ENCODE measurements around the gene ALK.

ALK gene

DNA sequence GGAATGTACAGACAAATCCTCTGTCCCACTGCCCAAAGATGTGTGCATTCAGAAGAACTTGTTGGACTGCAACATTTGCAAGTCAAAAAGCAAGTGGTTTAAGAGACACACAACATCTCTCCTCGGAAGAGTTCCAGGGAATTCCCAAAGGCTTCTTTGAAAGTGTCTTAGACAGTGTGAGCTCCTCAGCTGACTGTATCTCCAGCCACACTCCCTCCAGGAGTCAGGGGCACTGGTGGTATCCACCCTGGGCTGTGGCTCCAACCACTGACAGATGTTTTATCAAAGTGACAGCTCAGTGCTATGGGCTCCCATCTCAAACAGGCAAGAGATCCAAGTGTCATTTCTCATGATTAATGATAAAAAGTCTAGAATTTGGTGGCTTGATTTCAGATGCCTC lies 48.5 kb downstream of the ALK start:
- no peaks in the 10 kb centered on the region for H3K4me1 ChIP-seq (ENCODE audit: insufficient read depth, low read length)
- no peaks in the 10 kb centered on the region for H3K79me2 ChIP-seq (ENCODE audit: insufficient read depth, low read length)
- no peak overlapping the region for H2AFZ ChIP-seq (ENCODE audit: low read depth, low read length)
- H3K9me3 ChIP-seq (ENCODE audit: insufficient read depth, low read length, severe bottlenecking) = no peaks in the 10 kb centered on the region
- no peaks in the 10 kb centered on the region for H4K20me1 ChIP-seq (ENCODE audit: insufficient read depth, low read length)
- TF ChIP-seq, protein P1, sequence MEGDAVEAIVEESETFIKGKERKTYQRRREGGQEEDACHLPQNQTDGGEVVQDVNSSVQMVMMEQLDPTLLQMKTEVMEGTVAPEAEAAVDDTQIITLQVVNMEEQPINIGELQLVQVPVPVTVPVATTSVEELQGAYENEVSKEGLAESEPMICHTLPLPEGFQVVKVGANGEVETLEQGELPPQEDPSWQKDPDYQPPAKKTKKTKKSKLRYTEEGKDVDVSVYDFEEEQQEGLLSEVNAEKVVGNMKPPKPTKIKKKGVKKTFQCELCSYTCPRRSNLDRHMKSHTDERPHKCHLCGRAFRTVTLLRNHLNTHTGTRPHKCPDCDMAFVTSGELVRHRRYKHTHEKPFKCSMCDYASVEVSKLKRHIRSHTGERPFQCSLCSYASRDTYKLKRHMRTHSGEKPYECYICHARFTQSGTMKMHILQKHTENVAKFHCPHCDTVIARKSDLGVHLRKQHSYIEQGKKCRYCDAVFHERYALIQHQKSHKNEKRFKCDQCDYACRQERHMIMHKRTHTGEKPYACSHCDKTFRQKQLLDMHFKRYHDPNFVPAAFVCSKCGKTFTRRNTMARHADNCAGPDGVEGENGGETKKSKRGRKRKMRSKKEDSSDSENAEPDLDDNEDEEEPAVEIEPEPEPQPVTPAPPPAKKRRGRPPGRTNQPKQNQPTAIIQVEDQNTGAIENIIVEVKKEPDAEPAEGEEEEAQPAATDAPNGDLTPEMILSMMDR (IDR thresholded peaks at IDR 0.05; ENCODE audit: borderline replicate concordance, extremely low read depth, low read length, poor library complexity, severe bottlenecking) = no peak
- no peak for TF ChIP-seq EZH2 (IDR thresholded peaks at IDR 0.05; ENCODE audit: borderline replicate concordance, low read depth, low read length, severe bottlenecking)
- DNase-seq (no peak), ATAC-seq (ENCODE audit: insufficient read depth, low read depth) (no peak)
- H3K36me3 ChIP-seq (ENCODE audit: insufficient read depth, low read length) = no peaks in the 10 kb centered on the region
- H3K27ac ChIP-seq (ENCODE audit: low read length) = no peak overlapping the region
- no peaks in the 10 kb centered on the region for H3K27me3 ChIP-seq (ENCODE audit: insufficient read depth, low read length, poor library complexity)
- H3K4me3 ChIP-seq (ENCODE audit: low read depth in 1 of 2, low read length in 2 of 2) = no peak overlapping the region
- H3K9ac ChIP-seq (ENCODE audit: low read depth, low read length) = no peak overlapping the region
- H3K4me2 ChIP-seq (ENCODE audit: insufficient read depth, low read length) = no peak overlapping the region

DNA sequence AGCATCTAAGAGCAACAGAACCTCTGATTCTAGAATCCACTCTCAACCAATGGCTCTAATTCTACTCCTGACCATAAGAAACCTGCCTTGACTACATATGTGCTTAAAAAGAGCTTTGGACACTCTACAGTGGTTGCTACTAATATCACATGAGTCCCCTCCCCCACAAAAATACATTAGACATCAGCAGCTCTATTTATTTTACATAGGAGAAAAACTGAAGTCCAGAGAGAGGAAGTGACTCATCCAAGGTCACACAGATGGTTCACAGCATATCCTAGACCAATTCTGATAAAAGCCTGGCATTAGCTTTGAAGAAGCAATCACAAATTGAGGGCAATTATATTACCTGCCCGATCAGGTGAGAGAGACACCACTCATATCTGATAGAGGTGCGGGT lies 49.8 kb downstream of the ALK start:
- DNase-seq (no peak), ATAC-seq (ENCODE audit: insufficient read depth, low read depth) (no peak)
- H4K20me1 ChIP-seq (ENCODE audit: insufficient read depth, low read length) = no peaks in the 10 kb centered on the region
- H3K4me1 ChIP-seq (ENCODE audit: insufficient read depth, low read length) = no peaks in the 10 kb centered on the region
- no peaks in the 10 kb centered on the region for H3K9me3 ChIP-seq (ENCODE audit: insufficient read depth, low read length, severe bottlenecking)
- H3K27me3 ChIP-seq (ENCODE audit: insufficient read depth, low read length, poor library complexity) = no peaks in the 10 kb centered on the region
- no peaks in the 10 kb centered on the region for H3K36me3 ChIP-seq (ENCODE audit: insufficient read depth, low read length)
- no peak overlapping the region for H3K4me3 ChIP-seq (ENCODE audit: low read depth in 1 of 2, low read length in 2 of 2)
- H2AFZ ChIP-seq (ENCODE audit: low read depth, low read length) = no peak overlapping the region
- H3K4me2 ChIP-seq (ENCODE audit: insufficient read depth, low read length) = no peak overlapping the region
- no peak overlapping the region for H3K27ac ChIP-seq (ENCODE audit: low read length)
- TF ChIP-seq EZH2 (IDR thresholded peaks at IDR 0.05; ENCODE audit: borderline replicate concordance, low read depth, low read length, severe bottlenecking) = no peak
- TF ChIP-seq, protein P1 (IDR thresholded peaks at IDR 0.05; ENCODE audit: borderline replicate concordance, extremely low read depth, low read length, poor library complexity, severe bottlenecking) = no peak
- no peak overlapping the region for H3K9ac ChIP-seq (ENCODE audit: low read depth, low read length)
- no peaks in the 10 kb centered on the region for H3K79me2 ChIP-seq (ENCODE audit: insufficient read depth, low read length)

DNA sequence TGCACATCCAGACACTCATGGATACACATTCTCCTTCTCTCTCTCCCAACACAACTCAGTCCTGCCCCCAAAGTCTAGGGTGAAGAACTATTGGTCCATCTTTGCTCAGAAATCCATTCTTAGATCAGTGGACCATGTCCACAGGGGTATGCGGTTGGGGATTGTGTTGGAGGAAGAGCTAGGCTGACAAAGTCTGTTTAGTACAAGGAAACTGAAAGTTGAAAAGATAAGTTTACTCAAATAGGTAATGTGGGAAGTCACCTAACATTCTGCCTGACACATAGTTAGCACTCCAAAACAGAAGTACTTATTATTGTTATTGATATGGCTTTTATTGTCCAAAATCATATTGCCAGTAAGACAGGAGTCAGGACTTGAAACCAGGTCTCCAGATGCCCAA lies 55.9 kb downstream of the ALK start:
- Histone ChIP-seq H3K27ac (ENCODE audit: low read length) (no peak overlapping the region), H4K20me1 (ENCODE audit: insufficient read depth, low read length) (no peaks in the 10 kb centered on the region), H3K36me3 (ENCODE audit: insufficient read depth, low read length) (no peaks in the 10 kb centered on the region), H3K4me1 (ENCODE audit: insufficient read depth, low read length) (no peaks in the 10 kb centered on the region), H2AFZ (ENCODE audit: low read depth, low read length) (no peak overlapping the region), H3K4me2 (ENCODE audit: insufficient read depth, low read length) (no peak overlapping the region), H3K9ac (ENCODE audit: low read depth, low read length) (no peak overlapping the region), H3K9me3 (ENCODE audit: insufficient read depth, low read length, severe bottlenecking) (no peaks in the 10 kb centered on the region), H3K27me3 (ENCODE audit: insufficient read depth, low read length, poor library complexity) (peaks cover 16% of the 10 kb centered on the region), H3K4me3 (ENCODE audit: low read depth in 1 of 2, low read length in 2 of 2) (no peak overlapping the region), H3K79me2 (ENCODE audit: insufficient read depth, low read length) (no peaks in the 10 kb centered on the region)
- TF ChIP-seq EZH2 (IDR thresholded peaks at IDR 0.05; ENCODE audit: borderline replicate concordance, low read depth, low read length, severe bottlenecking) = no peak
- TF ChIP-seq, protein P1 (IDR thresholded peaks at IDR 0.05; ENCODE audit: borderline replicate concordance, extremely low read depth, low read length, poor library complexity, severe bottlenecking) = no peak
- ATAC-seq (ENCODE audit: insufficient read depth, low read depth) (no peak), DNase-seq (no peak)

DNA sequence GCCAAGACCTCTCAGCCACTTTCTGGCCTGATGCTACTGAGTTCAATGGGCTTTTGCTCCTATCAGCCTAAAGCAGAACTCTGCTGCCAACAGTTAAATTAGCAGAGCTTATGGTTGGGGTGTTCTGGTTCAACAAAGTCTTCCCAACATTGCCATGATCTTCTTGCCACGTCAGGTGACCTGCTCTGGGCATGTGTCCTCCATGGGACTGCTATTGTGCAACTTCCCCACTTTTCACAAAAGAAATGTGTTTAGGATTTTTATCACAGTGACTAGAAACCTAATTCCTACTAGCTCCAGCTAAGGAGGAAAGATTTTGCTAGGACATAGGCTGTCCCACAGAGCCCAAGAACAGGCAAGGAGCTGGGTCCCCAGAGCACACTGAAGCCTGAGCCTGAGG lies 56.4 kb downstream of the ALK start:
- no peak overlapping the region for H3K4me2 ChIP-seq (ENCODE audit: insufficient read depth, low read length)
- no peaks in the 10 kb centered on the region for H4K20me1 ChIP-seq (ENCODE audit: insufficient read depth, low read length)
- H3K4me3 ChIP-seq (ENCODE audit: low read depth in 1 of 2, low read length in 2 of 2) = no peak overlapping the region
- no peak for ATAC-seq (ENCODE audit: insufficient read depth, low read depth)
- H3K27me3 ChIP-seq (ENCODE audit: insufficient read depth, low read length, poor library complexity) = peaks cover 16% of the 10 kb centered on the region
- no peak overlapping the region for H3K9ac ChIP-seq (ENCODE audit: low read depth, low read length)
- H3K36me3 ChIP-seq (ENCODE audit: insufficient read depth, low read length) = no peaks in the 10 kb centered on the region
- no peak overlapping the region for H2AFZ ChIP-seq (ENCODE audit: low read depth, low read length)
- H3K9me3 ChIP-seq (ENCODE audit: insufficient read depth, low read length, severe bottlenecking) = no peaks in the 10 kb centered on the region
- H3K79me2 ChIP-seq (ENCODE audit: insufficient read depth, low read length) = no peaks in the 10 kb centered on the region
- no peaks in the 10 kb centered on the region for H3K4me1 ChIP-seq (ENCODE audit: insufficient read depth, low read length)
- no peak for DNase-seq
- H3K27ac ChIP-seq (ENCODE audit: low read length) = no peak overlapping the region
- no peak for TF ChIP-seq EZH2 (IDR thresholded peaks at IDR 0.05; ENCODE audit: borderline replicate concordance, low read depth, low read length, severe bottlenecking)
- TF ChIP-seq, protein P1 (IDR thresholded peaks at IDR 0.05; ENCODE audit: borderline replicate concordance, extremely low read depth, low read length, poor library complexity, severe bottlenecking) = no peak

All from DND-41 (cell line).